ENCODE results near the gene NCL.

Gene NCL

GRCh38 chr2:231482806-231483391 is 18.6 kb upstream of the NCL start:
- peak; percentile 3 for DNase-seq (ENCODE audit: low read depth)
- peak overlapping the region; percentile 28 for H3K4me3 ChIP-seq (ENCODE audit: control insufficient read depth, low read depth, low read length)
- TF ChIP-seq CTCF (IDR thresholded peaks at IDR 0.05; ENCODE audit: control insufficient read depth, insufficient read depth, low read depth, low read length, missing control alignments), result peak; percentile 90

- TF ChIP-seq CTCF (IDR thresholded peaks at IDR 0.05; ENCODE audit: control insufficient read depth, insufficient read depth, low read depth, low read length, missing control alignments), result no peak
These were observed 16.5 kb upstream of the NCL start for GRCh38 chr2:231480781-231481180.

GRCh38 chr2:231479455-231479854 is 15.2 kb upstream of the NCL start:
- no peak for TF ChIP-seq CTCF (IDR thresholded peaks at IDR 0.05; ENCODE audit: control insufficient read depth, insufficient read depth, low read depth, low read length, missing control alignments)
- H3K4me3 ChIP-seq (ENCODE audit: control insufficient read depth, low read depth, low read length), result no peak overlapping the region
- DNase-seq (ENCODE audit: low read depth), result no peak

More at GRCh38 chr2:231480781-231481180, 16.5 kb upstream of the NCL start:
- no peak overlapping the region for H3K4me3 ChIP-seq (ENCODE audit: control insufficient read depth, low read depth, low read length)
- DNase-seq (ENCODE audit: low read depth), result no peak

GRCh38 chr2:231476920-231477319 is 12.6 kb upstream of the NCL start:
- no peak overlapping the region for H3K4me3 ChIP-seq (ENCODE audit: control insufficient read depth, low read depth, low read length)
- no peak for TF ChIP-seq CTCF (IDR thresholded peaks at IDR 0.05; ENCODE audit: control insufficient read depth, insufficient read depth, low read depth, low read length, missing control alignments)
- DNase-seq (ENCODE audit: low read depth), result no peak

DNA sequence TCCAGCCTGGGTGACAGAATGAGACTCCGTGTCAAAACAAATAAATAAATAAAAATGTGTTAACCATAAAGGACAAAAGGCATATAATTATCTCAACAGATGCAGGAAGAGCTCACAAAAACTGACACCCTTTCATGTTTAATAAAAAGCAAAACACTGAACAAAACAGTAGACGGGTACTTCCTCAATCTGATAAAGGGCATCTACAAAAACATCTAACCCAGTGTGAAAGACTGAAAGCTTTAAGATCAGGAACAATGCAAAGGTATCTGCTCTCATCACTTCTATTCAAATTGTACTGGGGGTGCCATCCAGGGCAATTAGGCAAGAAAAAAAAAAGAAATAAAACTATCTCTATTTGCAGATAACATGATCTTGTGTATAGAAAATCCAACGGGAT is 11.7 kb upstream of the NCL start:
- DNase-seq (ENCODE audit: low read depth), result no peak
- no peak for TF ChIP-seq CTCF (IDR thresholded peaks at IDR 0.05; ENCODE audit: control insufficient read depth, insufficient read depth, low read depth, low read length, missing control alignments)
- no peak overlapping the region for H3K4me3 ChIP-seq (ENCODE audit: control insufficient read depth, low read depth, low read length)

DNA sequence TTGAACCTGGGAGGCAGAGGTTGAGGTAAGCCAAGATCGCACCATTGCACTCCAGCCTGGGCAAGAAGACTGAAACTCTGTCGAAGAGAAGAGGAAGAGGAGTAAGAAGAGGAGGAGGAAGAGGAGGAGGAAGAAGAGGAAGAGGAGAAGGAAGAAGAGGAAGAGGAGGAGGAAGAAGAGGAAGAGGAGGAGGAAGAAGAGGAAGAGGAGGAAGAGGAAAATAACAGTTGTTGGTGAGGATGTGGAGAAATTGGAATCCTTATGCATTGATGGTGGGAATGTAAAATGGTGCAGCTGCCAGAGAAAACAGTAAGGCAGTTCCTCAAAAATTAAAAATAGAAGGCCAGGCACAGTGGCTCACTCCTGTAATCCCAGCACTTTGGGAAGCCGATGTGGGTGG is 8.5 kb upstream of the NCL start:
- no peak for DNase-seq (ENCODE audit: low read depth)
- no peak overlapping the region for H3K4me3 ChIP-seq (ENCODE audit: control insufficient read depth, low read depth, low read length)
- TF ChIP-seq CTCF (IDR thresholded peaks at IDR 0.05; ENCODE audit: control insufficient read depth, insufficient read depth, low read depth, low read length, missing control alignments), result no peak
